ENCODE measurements around the gene SYP.

GRCh38 chrX:49167740-49168108 is 32.3 kb downstream of the SYP start:
- TF ChIP-seq CTCF (IDR thresholded peaks at IDR 0.05): no peak
- no peak for TF ChIP-seq POLR2A (IDR thresholded peaks at IDR 0.05)
- TF ChIP-seq POLR2AphosphoS5 (IDR thresholded peaks at IDR 0.05): no peak

Measured in breast epithelium (tissue), 3 donors.